Right lung (tissue), 10 donors: ENCODE measurements around the gene SLFN14. TPM values are rescaled to one million over a fixed set of nuclear protein-coding genes. Genes with fewer than 3 reads are reported as not detected.
"Not testable (repeated sequence)": the region's sequence is repeated elsewhere in the genome, so short reads cannot be mapped to it uniquely, and the experiment has no call there.

Source experiments
- DNase-seq, 2 donors: peaks; one replicate each; pipeline ENCODE4 v3.0.0-alpha.2; 2013
- long read RNA-seq, 8 donors: transcript quantifications; one replicate each; lab custom pipeline, GENCODE V29; 2026
- polyA plus RNA-seq, 5 donors: library from polyadenylated mRNA; unstranded; fragments of 120-200 nt; gene quantifications; one replicate each; pipeline versions ENCODE4 v1.2.1 to v1.2.3, GENCODE V29; 2013; ENCODE audit warnings: inconsistent platforms in 1 of 5, low replicate concordance in 1 of 5; ENCODE audit not compliant: insufficient read length in 5 of 5, insufficient read depth in 1 of 5

SLFN14 gene
- polyA plus RNA-seq = under 1 TPM; 0.54 to 0.95 (median 0.71) TPM
- long read RNA-seq, donor 1 = 0 reads
- long read RNA-seq, donor 2 = 0 reads
- long read RNA-seq, donor 3 = 0 reads
- long read RNA-seq, donor 4 = 0 reads
- long read RNA-seq, donor 5, partial matches to known transcripts = 0 of 1 reads
- long read RNA-seq, donor 5, other reads (novel, unspliced or antisense) = 0 of 1 reads
- long read RNA-seq, donor 6 = 0 reads
- long read RNA-seq, donor 7 = 0 reads
- long read RNA-seq, donor 8 = 0 reads

DNA sequence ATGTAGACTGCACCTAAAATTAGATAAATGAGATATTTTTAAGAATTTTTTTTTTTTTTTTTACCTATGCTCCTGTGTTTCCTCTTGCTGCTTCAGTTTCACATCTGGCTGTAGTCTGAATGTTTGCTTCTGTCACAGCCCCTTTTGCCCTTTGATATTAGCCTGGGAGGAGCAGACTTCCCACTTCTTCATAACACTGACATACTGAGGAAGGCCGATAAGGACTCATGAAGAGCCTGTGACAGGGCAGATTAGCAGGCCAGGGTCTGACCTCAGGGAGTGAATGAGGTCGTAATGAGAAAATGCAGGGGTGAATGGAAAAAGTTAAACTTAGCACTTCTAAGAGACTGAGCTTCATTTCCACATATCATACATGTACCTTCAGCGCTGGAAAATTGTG lies at the start of gene SLFN14:
Gene SLFN14 (minus strand): TSS at position 117 of the 400 bp plus-strand sequence. CDS start 2,757 bp downstream, outside the sequence.
- DNase-seq = no peak

DNA sequence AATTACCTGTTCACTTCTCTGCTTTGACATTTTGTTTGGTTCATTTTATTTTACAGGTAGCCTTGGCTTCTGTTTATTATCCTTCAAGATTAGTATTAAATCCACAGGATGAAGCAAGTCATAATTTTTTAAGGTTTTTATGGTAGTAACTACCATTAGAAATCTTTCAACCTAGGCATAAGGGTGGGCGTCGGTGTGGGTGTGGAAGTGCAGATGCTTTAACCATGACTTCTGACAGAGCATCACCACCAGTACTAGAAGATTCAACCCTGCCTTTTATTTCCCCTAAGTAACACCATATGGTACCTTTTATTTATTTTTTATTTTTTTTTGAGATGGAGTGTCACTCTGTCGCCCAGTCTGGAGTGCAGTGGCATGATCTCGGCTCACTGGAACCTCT lies 49.2 kb upstream of the SLFN14 start:
- DNase-seq = no peak

DNA sequence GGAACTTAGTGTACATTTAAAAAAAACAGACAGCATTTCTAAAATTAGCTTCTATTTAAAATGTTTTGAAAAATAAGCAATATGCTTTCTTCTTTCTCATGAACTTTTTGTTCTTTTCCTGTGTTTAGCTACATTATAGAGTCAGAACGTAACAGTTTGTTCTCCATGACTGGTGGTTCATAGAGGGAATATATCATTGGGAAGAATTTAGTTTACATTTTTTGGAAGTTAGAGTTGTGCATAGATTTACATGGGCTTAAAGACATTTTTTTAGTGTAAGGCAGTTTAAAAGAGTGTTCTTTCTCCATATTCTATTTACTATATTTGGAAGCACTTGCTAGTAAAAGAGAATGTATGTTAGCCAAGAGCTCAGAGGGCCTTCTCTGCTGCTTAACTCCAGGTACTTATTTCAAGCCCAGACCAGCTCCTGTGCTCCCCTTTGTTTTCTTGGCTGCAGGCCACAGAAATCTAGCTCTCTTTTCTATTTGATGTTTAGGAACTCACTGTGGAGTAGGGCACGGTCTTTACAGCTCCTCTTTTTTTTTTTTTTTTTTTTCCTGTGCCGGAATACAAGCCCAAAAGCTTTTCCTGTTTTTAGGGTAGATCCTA lies 46.7 kb upstream of the SLFN14 start:
- DNase-seq = peak in 1 of 2 donors; percentile 19

DNA sequence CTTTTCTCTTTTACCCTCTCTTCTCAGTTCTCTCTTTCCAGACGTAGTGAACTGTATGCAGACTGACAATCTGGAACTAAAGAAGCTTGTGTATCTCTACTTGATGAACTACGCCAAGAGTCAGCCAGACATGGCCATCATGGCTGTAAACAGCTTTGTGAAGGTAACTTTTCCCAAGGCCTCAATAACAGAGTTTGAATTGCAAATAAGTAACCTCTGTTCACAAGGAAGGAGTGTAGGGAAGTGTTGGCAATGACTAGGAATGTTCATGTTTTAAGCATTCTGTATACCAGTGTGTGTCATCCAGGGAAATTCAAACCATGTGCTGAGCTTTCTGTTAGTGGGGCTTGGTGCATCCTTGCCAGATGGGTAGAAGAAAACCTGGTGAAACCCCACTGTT lies 45.1 kb upstream of the SLFN14 start:
- no peak for DNase-seq

DNA sequence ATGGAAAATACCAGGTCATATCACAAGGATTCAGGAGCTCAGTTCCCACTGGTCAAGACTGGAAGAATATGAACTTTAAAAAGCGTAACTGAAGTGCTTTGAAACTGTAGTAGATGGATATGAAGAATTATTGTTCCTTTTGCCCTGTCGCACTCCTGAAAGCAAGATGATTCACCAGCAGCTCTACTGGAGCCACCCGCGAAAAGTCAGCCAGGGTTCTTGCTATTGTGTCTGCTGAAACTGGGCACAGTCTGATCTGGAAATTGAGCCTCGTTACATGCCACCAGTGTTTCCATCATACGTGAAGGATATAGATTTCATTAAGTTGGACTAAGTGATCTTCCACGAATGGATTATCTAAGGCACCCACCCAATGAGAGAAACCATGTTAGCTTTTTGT lies 43.1 kb upstream of the SLFN14 start:
- no peak for DNase-seq

DNA sequence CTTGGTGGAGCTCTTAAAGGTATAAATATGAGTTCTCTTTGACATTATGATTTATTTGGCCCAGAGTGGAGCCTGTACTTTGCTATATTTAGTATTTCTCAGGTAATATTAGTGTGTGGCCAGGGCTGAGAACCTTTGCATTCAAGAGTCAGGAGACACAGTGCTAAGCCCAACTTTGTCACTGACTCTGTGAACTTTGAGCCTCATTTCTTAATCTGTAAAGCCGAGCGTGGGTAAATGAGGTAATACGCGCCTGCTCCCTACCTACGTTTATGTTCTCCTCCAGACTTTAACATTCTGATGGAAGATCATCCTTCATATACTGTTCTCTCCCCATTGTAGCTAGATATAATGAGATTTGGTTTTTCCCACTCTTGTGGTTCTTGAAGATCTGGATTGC lies 37.0 kb upstream of the SLFN14 start:
- no peak for DNase-seq

DNA sequence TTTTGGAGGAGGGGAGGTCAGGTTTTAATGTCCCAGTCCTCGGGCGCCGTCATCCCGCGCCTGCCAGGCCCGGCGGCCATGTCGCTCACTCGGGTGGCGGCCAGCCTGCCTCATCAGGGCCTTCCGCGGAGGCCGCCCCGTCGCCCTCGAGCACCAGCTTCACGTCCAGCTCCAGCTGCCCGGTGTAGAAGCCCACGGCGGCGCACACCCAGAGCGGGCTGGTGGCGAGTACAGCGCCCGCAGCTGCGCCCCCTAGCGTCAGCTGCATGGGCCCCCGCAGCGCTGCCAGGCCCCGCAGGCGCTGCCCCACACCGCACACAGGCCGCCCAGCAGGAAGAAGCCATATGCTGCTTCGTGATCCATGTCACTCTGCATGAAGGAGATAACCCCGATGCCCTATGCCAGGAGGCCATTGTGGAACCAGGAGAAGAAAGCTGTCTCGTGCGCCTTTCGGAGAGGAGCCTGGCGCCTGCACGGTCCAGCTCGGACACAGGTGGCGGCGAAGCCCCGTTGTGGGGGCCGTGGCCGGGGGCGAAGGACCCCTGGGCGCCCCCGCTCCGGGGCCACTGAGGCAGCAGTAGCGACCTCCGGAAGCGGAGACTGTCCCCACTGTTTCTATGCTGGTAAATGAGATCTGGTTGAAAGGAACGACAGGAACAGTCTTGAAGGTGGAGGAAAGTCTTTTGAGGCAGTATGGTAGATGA lies 36.1 kb upstream of the SLFN14 start:
- DNase-seq = no peak

DNA sequence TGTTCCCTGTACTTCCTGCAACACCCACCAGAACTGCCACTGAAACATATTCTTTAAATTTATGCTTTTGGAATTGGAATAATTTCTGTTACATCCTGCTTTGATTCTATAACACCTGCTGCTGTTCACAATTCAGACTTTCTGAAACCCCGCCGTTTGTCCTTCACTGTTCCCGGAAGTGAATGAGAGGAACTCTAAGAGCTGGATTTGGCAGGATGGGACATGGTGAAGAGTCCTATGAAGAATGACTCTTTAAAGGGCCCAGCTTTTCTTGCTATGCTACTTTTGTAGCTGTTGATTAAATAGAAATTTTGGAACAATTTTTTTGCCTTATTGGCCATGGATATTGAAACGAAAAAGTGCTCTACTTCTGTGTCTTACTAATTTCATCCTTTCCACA lies 35.5 kb upstream of the SLFN14 start:
- DNase-seq = no peak

DNA sequence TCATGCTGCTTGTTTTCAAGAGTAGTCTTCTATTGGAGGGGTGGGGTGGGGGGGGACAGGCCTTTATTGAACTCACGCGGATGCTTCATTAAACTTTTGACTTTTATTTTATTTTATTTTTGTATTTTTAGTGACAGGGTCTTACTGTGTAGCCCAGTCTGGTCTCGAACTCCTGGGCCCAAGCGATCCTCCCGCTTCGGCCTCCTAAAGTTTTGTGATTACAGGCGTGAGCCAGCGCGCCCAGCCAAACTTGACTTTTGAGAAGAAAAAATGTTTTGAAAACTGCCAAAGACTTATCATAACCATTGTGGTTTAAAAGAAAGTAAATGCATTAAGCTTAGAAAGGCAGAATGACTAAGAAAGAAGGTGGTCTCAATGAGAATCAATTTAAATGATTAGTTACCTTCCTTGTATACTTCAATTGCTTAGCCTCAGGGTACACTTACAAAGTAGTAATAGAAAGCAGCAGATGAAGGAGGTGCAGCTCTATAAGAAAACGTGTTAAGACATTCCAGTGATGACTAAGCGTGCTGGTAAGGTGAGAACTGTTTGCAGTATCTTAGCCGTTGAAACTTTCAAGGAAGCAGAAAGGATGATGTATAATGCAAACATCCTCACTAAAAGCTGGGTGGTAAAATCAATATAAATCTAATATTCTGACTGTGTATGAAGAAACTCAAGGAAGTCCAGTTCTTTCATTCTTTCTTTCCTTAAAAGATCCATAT lies 27.7 kb upstream of the SLFN14 start:
- no peak for DNase-seq

DNA sequence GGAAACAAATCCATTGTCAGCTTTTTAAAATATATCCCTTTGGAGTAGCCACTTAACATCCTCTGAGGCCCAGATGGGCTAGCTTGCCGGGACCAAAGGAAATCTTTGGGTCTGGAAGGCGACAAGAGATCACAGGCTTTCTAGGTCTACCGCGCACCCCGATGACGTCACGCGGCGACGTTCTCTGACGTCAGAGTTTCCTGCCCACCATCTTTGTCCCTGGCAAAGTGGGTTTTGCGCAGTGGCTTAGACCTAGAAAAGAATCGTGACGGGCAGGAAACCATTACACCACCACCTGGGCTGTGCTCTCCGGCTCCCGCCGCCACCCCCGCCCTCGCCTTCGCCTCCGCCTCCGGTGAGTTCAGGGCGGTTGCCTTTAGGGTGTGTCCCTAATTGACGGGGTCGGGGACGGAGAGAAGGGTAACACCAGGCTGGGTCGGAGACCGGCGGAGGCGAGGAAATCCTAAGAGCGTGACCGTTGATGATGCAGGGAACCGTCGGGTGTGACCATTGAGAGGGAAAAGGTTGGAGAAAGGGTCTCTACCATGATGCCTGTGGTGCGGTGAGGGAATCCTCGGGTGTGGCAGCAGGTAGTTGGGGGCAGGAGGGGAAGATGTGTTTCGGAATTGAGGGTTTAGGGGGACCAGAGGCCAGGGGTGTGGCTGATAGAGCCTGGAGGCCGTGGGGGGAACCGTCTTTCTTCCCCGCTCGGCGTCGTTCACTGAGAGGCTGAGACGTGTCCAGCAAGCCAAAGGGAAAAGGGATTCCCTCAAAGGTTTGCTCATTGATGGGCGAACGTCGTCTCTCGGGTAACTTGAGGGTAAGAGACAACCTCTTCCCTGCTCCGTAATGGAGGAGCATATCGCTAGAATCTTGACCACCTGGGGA lies 26.7 kb upstream of the SLFN14 start, which contains the start of gene AP2B1:
Gene AP2B1 (plus strand): TSS at position 249 of the 888 bp plus-strand sequence. CDS start 6,709 bp downstream, outside the sequence.
- DNase-seq = peak; percentile 98

DNA sequence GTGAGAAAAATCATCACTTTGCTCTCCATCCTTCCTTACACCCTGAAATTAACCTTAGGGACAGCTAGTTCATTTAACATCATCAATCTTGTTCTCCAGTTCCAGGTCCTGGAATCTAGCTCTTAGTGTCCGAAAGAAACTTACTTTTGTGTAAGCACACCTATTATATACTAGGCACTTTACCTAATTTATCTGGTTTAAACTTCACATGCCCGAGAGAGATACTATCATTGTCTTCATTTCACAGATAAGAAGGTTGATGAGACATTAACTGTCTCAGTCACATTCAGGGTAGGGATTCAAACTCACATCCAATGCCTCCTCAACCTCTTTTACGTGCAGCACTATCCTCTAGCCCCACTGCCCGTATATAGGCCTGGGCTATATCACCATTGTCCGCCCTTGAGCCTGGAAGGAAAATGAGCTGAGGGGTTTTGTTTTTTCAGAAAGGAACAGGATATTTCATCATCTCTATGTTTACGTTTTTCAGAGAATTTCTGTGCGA lies 26.0 kb upstream of the SLFN14 start:
- no peak for DNase-seq

DNA sequence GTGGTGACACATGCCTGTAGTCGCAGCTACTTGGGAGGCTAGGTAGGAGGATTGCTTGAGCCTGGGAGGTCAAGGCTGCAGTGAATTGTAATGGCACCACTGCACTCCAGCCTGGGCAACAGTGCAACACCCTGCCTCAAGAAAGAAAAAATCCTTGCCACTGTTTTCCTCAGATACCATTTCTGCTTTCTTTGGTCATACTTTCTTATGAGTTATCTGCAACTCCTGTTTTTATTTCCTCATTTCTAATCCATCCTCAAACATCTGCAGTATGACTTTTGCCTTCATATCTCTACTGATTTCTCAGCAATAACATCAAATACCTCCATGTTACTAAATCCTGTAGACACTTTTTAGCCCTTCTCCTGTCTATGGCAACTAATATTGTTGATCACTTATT lies 23.4 kb upstream of the SLFN14 start:
- no peak for DNase-seq

DNA sequence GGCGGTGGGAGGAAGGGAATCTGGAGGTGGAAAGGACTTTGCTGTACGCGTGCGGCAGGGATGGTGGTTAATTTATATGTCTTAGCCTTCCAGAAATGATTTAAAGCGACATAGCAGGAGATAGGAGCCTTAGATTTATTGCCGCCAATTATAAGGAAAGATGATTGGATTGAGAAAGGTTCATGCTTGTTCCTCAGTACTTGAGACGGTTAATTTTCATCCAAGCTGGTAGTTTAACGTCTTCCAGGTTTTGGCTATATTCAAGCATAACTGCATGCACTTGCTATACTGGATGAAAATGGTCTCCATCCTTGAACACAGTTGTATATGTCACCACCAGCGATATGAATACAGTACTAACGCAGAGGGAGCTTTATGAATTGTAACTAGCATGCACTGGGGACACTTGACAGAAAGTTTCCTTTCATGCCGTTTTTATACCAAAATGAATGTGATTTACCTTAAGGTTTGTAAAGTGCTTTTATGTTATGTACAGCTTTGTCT lies 18.4 kb upstream of the SLFN14 start:
- DNase-seq = no peak

DNA sequence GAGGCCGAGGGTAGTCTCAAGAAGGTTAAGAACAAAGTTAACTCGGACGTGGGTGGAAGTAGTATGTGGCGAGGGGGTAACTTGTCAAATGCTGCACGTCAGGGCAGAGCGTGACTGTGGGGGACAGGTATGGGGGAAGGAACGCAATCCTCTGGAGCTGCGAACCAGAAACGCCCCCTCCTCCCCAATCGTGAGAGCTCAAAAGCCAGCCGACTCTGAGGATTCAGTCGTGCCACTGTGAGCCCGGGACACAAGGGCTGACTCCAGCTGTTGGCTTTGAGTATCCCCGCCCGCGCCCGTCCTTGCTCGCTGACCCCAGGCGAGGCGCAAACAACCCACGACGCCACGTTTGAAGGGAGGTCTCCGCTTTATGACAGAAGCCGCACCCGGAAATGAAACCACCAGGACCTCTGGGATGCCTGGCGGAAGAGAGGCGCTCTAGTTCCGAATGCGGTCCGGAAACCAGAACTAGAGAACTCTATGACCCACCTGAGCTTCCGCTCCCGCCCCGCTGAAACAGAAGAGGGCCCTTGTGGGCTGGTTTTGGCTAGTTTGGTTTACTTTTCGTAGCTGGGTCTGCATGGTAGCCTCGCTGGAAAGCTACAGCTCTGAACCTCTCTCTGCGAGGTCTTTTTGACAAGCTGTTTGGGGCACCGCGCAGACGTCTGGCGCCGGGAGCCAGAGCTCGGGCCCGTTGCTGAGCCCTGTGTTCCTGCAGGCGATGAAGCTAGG lies 17.7 kb upstream of the SLFN14 start, which contains the start of gene PEX12:
Gene PEX12 (minus strand): TSS at position 375 of the 732 bp plus-strand sequence. CDS start 550 bp downstream, outside the sequence.
- DNase-seq = peak; percentile 90 to 92

DNA sequence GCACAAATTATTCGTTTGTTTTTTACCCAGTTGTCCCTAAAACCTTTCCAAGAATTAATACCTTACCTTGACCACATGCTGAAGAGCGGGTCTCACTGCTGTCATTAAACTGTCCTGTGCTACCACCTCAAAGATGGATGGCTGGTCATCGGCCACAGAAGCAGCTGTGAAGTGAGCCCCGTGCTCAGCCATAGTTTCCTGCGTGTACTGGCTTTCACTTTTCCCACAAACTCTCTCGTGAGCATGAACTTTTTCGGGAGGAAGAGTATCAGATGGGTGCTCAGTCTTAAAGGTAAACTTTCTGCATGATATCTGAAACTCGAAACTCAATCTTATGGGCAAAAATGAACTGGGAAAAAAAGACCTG lies 17.2 kb upstream of the SLFN14 start:
- DNase-seq = peak in 1 of 2 donors; percentile 10

DNA sequence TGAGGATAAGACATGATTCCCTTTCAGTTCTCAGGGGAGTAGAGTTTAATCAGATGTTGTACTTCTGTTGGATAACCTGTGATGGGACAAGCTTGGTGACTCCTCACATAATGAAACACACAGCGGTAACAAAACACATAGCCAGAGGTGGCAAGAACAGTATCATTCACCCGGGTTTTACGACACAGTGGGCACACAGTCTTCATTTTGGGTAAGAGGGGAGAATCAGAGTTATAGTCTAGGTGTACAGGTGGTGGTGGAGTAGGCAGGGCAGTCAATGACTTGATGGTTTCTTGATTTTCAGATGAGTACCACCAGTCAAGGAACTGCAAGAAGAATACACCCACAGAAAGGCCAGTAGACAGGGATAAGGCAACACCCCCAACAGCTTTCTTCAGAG lies 15.1 kb upstream of the SLFN14 start:
- no peak for DNase-seq

DNA sequence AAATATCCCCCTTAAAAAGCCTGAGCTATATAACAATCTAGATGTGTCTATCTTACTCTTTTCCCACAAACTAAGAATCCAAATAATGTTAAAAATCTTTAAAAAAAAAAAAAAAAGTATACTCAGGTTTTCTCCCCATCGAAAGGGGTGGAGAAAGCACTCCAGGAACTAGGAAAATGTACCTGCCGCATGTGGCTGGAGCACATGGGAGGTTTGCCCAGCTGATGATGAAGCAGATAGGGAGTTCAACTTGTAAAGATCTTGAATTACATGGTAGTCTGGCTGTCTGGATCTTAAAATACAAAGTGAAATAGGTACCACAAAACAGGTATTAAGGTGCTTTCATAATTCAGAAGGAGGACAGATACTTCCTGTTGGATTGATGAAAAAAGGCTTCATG lies 8.8 kb upstream of the SLFN14 start:
- no peak for DNase-seq

DNA sequence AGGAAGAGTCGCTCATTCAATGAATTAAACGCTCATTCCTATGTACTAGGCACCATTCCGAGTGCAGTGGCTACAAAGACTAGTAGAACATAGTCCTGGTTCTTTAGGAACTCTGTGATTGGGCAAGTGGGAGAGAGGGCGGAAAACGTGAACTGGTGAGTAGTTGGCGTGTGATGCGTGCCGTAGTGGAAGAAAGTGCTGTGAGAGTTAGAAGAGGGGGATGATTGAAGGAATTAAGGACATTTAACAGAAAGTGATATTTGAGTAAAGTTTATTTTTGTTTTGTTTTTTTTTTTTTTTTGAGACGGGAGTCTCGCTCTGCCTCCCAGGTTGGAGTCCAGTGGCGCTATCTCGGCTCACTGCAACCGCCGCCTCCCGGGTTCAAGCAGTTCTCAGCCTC lies 7.9 kb upstream of the SLFN14 start:
- DNase-seq = no peak

DNA sequence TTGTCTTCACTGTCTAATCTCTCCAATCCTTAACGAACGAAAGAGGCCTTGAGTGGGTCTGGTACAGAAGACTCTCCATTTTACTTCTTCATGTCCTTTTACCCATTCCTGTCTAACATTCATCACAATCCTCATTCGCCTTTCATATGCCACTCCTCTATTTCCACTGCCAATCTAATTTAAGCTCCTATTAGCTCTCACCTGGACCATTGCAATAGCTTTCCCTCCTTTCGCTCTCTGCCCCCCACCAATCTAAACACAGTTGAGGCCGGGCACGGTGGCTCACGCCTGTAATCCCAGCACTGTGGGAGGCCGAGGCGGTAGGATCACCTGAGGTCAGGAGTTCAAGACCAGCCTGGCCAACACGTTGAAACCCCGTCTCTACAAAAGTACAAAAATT lies 6.3 kb upstream of the SLFN14 start:
- no peak for DNase-seq

DNA sequence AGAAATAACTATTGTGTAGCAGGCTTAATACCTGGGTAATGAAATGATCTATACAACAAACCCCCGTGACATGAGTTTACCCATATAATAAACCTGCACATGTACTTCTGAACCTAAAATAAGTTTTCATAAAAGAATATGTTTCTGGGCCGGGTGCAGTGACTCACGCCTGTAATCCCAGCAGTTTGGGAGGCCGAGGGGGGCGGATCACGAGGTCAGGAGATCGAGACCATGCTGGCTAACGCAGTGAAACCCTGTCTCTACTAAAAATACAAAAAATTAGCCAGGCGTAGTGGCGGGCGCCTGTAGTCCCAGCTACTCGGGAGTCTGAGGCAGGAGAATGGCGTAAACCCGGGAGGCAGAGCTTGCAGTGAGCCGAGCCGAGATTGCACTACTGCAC lies 2.6 kb upstream of the SLFN14 start:
- not testable (repeated sequence) for DNase-seq
